T-helper 17 cell (primary cell): ENCODE results near the gene SASH1. TPM values are rescaled to one million over a fixed set of nuclear protein-coding genes. Genes with fewer than 3 reads are reported as not detected.

Experiments used
- ATAC-seq: fragments of 150-1000 bp; cut with Tn5 transposase; 2 replicates; pipeline ENCODE4 v1.10.0; 2021; ENCODE audit warnings: mild to moderate bottlenecking, moderate library complexity
- DNase-seq, 3 donors: peaks; one replicate each; pipeline versions ENCODE4 v3.0.0 to v3.0.0-alpha.2; 2020 to 2021
- H3K9me3 ChIP-seq: one replicate; pipeline ENCODE4 v1.7.0; 2013; ENCODE audit warnings: low read length, mild to moderate bottlenecking; ENCODE audit not compliant: control insufficient read depth, poor library complexity, severe bottlenecking
- H3K27ac Mint-ChIP-seq: one replicate; pipeline ENCODE4 v1.8.0; 2022; ENCODE audit warnings: mild to moderate bottlenecking, moderate library complexity, mixed read lengths
- H3K27me3 Mint-ChIP-seq: one replicate; pipeline ENCODE4 v1.8.0; 2022; ENCODE audit warnings: mixed read lengths
- H3K36me3 Mint-ChIP-seq: one replicate; pipeline ENCODE4 v1.8.0; 2022; ENCODE audit warnings: low read depth, mixed read lengths
- H3K4me1 Mint-ChIP-seq: one replicate; pipeline ENCODE4 v1.8.0; 2022; ENCODE audit warnings: mild to moderate bottlenecking, mixed read lengths
- H3K4me3 Mint-ChIP-seq: one replicate; pipeline ENCODE4 v1.8.0; 2022; ENCODE audit warnings: mild to moderate bottlenecking, moderate library complexity, mixed read lengths
- total RNA-seq, 4 donors: library from RNA in 2 of 4; stranded (reverse) in 2 of 4; gene quantifications; one replicate each; pipeline ENCODE4 v1.2.3 and lab custom pipeline; 2022 to 2026

Gene SASH1
- total RNA-seq, 2 donors from 2014 or later, result 6.2 to 19.9 TPM

GRCh38 chr6:148528292-148528691 lies 185.7 kb downstream of the SASH1 start:
- no peaks in the 10 kb centered on the region for H3K9me3 ChIP-seq
- peaks cover 12% of the 10 kb centered on the region for H3K4me1 Mint-ChIP-seq
- DNase-seq (no peak), ATAC-seq (no peak)
- H3K4me3 Mint-ChIP-seq, result no peak overlapping the region
- peaks cover 3% of the 10 kb centered on the region for H3K36me3 Mint-ChIP-seq
- no peak overlapping the region for H3K27ac Mint-ChIP-seq
- peaks cover 9% of the 10 kb centered on the region for H3K27me3 Mint-ChIP-seq

DNA sequence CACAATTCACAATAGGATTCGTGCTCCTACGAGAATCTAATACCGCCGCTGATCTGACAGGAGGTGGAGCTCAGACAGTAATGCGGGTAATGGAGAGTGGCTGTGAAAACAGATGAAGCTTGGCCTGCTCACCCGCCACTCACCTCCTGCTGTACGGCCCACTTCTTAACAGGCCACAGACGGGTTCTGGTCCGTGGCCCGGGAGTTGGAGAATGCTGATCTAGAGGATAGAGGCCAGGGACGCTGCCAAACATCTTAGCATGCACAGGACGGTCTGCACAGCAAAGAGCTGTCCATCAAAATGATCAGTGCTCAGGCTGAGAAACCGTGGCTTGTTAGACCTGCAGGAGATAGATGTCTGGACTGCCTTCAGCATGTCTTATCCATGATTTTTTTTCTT lies 186.4 kb downstream of the SASH1 start:
- Mint-ChIP-seq H3K36me3 (peaks cover 3% of the 10 kb centered on the region), H3K27ac (no peak overlapping the region), H3K4me1 (peaks cover 12% of the 10 kb centered on the region), H3K27me3 (peaks cover 9% of the 10 kb centered on the region), H3K4me3 (no peak overlapping the region)
- no peaks in the 10 kb centered on the region for H3K9me3 ChIP-seq
- no peak for DNase-seq
- no peak for ATAC-seq

GRCh38 chr6:148530394-148530953 lies 187.8 kb downstream of the SASH1 start:
- H3K27ac Mint-ChIP-seq, result no peak overlapping the region
- peaks cover 7% of the 10 kb centered on the region for H3K4me1 Mint-ChIP-seq
- no peak overlapping the region for H3K4me3 Mint-ChIP-seq
- no peak for DNase-seq
- peaks cover 9% of the 10 kb centered on the region for H3K27me3 Mint-ChIP-seq
- no peaks in the 10 kb centered on the region for H3K9me3 ChIP-seq
- H3K36me3 Mint-ChIP-seq, result peaks cover 3% of the 10 kb centered on the region
- ATAC-seq, result no peak

DNA sequence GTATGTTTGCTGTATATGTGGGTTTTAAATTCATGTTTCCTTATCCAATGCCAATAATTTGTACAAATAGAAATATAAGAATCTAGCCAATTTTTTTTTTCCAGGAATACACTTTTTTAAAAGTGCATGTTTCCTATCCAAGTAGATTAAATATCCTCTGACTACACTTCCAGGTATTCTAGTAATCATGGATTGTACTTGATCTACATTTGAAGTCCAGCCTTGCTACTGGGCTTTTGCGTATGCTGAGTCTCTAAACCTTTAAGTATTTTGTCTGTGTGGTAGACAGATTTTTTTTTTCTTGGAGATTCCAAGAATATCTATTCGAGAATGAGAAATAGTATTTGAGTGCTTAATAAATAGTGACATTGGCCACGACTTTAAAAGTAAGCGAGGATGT lies 188.3 kb downstream of the SASH1 start:
- Mint-ChIP-seq H3K27ac (no peak overlapping the region), H3K4me3 (no peak overlapping the region), H3K36me3 (peaks cover 3% of the 10 kb centered on the region), H3K27me3 (peaks cover 9% of the 10 kb centered on the region), H3K4me1 (peaks cover 6% of the 10 kb centered on the region)
- H3K9me3 ChIP-seq, result no peaks in the 10 kb centered on the region
- ATAC-seq (no peak), DNase-seq (no peak)

DNA sequence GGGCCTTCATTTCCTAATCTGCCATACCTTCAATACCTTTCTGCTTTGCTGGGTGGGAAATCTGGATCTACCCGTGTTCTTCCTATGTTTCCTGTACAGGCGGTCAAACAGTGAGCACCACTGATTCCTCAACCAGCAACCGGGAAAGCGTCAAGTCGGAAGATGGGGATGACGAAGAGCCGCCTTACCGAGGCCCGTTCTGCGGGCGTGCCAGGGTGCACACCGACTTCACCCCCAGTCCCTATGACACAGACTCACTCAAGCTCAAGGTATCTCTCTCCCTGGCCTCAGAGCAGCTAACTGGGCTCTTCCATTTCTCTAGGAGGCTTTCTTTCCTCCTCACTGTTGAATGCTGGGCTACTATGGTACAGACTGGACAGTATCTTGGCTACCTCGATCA lies 190.1 kb downstream of the SASH1 start:
- H3K27me3 Mint-ChIP-seq, result peaks cover 15% of the 10 kb centered on the region
- no peak overlapping the region for H3K4me3 Mint-ChIP-seq
- H3K9me3 ChIP-seq, result no peaks in the 10 kb centered on the region
- no peak overlapping the region for H3K27ac Mint-ChIP-seq
- H3K36me3 Mint-ChIP-seq, result peaks cover 3% of the 10 kb centered on the region
- ATAC-seq (no peak), DNase-seq (no peak)
- H3K4me1 Mint-ChIP-seq, result peaks cover 6% of the 10 kb centered on the region

GRCh38 chr6:148533309-148534107 lies 190.9 kb downstream of the SASH1 start:
- ATAC-seq (no peak), DNase-seq (no peak)
- no peak overlapping the region for H3K4me3 Mint-ChIP-seq
- peaks cover 7% of the 10 kb centered on the region for H3K4me1 Mint-ChIP-seq
- no peaks in the 10 kb centered on the region for H3K9me3 ChIP-seq
- no peak overlapping the region for H3K27ac Mint-ChIP-seq
- H3K36me3 Mint-ChIP-seq, result peaks cover 3% of the 10 kb centered on the region
- H3K27me3 Mint-ChIP-seq, result peaks cover 22% of the 10 kb centered on the region

DNA sequence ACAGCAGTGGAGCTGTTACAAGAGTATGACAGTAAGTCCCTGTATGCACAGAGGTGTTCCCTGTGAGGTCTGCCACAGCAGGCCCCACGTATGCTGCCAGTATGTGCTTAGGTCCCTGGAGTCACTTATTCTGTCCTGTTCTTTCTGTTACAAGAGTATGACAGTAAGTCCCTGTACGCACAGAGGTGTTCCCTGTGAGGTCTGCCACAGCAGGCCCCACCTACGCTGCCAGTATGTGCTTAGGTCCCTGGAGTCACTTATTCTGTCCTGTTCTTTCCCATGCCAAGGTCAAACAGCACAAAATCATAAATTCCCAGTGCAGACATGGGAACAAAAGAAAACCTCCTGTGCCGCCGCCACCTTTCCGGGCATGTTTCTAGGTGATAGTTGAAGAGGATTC lies 192.2 kb downstream of the SASH1 start:
- Mint-ChIP-seq H3K27ac (no peak overlapping the region), H3K27me3 (peaks cover 25% of the 10 kb centered on the region), H3K4me3 (no peak overlapping the region), H3K4me1 (peaks cover 9% of the 10 kb centered on the region), H3K36me3 (peaks cover 3% of the 10 kb centered on the region)
- no peaks in the 10 kb centered on the region for H3K9me3 ChIP-seq
- no peak for DNase-seq
- ATAC-seq, result no peak

- Mint-ChIP-seq H3K27ac (no peak overlapping the region), H3K36me3 (peaks cover 3% of the 10 kb centered on the region), H3K27me3 (peaks cover 30% of the 10 kb centered on the region), H3K4me3 (no peak overlapping the region), H3K4me1 (peaks cover 8% of the 10 kb centered on the region)
- no peak for ATAC-seq
- DNase-seq, result no peak
- no peaks in the 10 kb centered on the region for H3K9me3 ChIP-seq
Measured at GRCh38 chr6:148535381-148535780, 192.7 kb downstream of the SASH1 start.

GRCh38 chr6:148535976-148536375 lies 193.3 kb downstream of the SASH1 start:
- Mint-ChIP-seq H3K4me3 (no peak overlapping the region), H3K36me3 (peaks cover 3% of the 10 kb centered on the region), H3K27ac (no peak overlapping the region), H3K27me3 (peaks cover 34% of the 10 kb centered on the region), H3K4me1 (peaks cover 10% of the 10 kb centered on the region)
- no peak for DNase-seq
- ATAC-seq, result no peak
- no peaks in the 10 kb centered on the region for H3K9me3 ChIP-seq

DNA sequence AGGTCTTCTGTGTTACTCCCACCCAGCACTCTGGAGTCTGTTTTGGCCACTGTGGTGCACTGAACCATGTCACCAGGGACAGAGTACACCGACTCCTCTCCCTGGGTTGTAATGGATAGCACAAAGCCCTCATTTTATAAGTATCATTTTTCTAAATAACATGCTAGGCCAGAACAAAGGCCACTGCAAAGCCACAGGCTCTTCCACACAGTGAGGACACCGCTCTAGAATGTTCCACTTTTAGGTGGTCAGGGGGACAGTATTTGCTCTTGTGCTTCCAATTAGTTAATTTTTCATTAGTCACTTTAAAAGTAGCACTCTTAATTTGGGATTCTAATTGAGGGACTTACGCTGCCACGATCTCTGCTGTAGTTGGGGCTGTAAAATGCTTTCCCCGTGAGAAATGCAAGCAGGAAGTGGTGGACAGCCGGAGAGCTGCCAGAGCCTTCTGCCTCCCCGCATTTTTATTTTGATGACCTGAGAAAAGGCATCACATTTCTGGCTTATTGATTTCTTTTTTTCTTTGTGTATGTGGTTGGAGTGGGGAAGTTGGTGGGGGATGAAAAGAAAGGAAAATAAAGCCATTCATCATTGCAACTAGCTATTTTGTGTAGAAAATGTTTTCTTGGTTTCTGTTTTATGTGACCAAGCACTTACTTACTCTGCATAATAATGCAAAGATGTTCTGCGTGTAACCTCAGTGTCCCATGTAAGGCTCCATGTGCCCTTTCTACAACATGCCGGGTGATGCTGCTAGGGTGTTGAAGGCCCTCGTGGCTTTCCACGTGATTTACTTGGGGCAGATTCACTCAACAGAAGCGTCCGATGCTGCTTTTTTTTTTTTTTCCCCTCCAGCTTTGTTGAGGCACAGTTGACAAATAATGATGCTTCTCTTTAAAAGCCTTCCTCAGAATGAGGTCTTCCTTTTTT lies 195.9 kb downstream of the SASH1 start:
- no peaks in the 10 kb centered on the region for H3K9me3 ChIP-seq
- ATAC-seq (no peak), DNase-seq (no peak)
- Mint-ChIP-seq H3K4me1 (peaks cover 8% of the 10 kb centered on the region), H3K4me3 (no peak overlapping the region), H3K27ac (no peak overlapping the region), H3K27me3 (peaks cover 38% of the 10 kb centered on the region), H3K36me3 (no peaks in the 10 kb centered on the region)

- no peak for ATAC-seq
- H3K9me3 ChIP-seq, result no peaks in the 10 kb centered on the region
- Mint-ChIP-seq H3K4me3 (no peak overlapping the region), H3K27ac (no peak overlapping the region), H3K27me3 (peaks cover 27% of the 10 kb centered on the region), H3K4me1 (peaks cover 7% of the 10 kb centered on the region), H3K36me3 (no peaks in the 10 kb centered on the region)
- DNase-seq, result no peak
Measured at GRCh38 chr6:148543540-148543939, 200.9 kb downstream of the SASH1 start.

GRCh38 chr6:148544421-148544820 lies 201.8 kb downstream of the SASH1 start:
- no peak for DNase-seq
- peaks cover 24% of the 10 kb centered on the region for H3K27me3 Mint-ChIP-seq
- H3K36me3 Mint-ChIP-seq, result no peaks in the 10 kb centered on the region
- ATAC-seq, result no peak
- no peak overlapping the region for H3K4me3 Mint-ChIP-seq
- H3K9me3 ChIP-seq, result no peaks in the 10 kb centered on the region
- no peak overlapping the region for H3K27ac Mint-ChIP-seq
- H3K4me1 Mint-ChIP-seq, result peaks cover 5% of the 10 kb centered on the region

DNA sequence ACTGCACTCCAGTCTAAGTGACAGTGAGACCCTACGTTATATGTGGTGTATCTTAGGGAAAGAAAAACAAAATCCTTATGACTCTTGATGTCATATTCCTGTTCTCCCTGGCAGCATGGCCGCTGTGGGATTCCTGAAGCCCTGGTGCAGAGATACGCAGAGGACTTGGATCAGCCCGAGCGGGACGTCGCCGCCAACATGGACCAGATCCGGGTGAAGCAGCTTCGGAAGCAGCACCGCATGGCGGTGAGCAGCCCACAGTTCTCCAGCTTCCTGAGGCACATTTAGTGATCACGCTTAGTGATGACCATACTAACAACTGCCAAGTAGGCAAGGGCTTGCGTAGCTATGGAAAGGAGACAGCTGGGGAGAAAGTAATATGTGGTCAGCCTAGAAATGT lies 203.3 kb downstream of the SASH1 start:
- no peaks in the 10 kb centered on the region for H3K9me3 ChIP-seq
- Mint-ChIP-seq H3K27me3 (peaks cover 14% of the 10 kb centered on the region), H3K36me3 (no peaks in the 10 kb centered on the region), H3K4me3 (no peak overlapping the region), H3K27ac (no peak overlapping the region), H3K4me1 (peaks cover under 1% of the 10 kb centered on the region)
- ATAC-seq, result no peak
- DNase-seq, result no peak
